ENCODE measurements around the gene CATSPER3.

Gene CATSPER3

GRCh38 chr5:135048286-135048685 lies 80.6 kb downstream of the CATSPER3 start:
- Histone ChIP-seq H3K4me3 (replicated peaks; ENCODE audit: insufficient read depth, low read length) (no peak overlapping the region), H3K27me3 (ENCODE audit: insufficient read depth, poor library complexity, severe bottlenecking) (no peaks in the 10 kb centered on the region), H3K27ac (replicated peaks) (no peak overlapping the region)
- TF ChIP-seq CTCF (IDR thresholded peaks at IDR 0.05; ENCODE audit: insufficient read depth, low read length) (no peak), GABPA (IDR thresholded peaks at IDR 0.05; ENCODE audit: low read depth) (no peak), REST (IDR thresholded peaks at IDR 0.05; ENCODE audit: insufficient replicate concordance, low read depth) (no peak), POLR2AphosphoS5 (IDR thresholded peaks at IDR 0.05; ENCODE audit: low read depth) (no peak), SPI1 (IDR thresholded peaks at IDR 0.05; ENCODE audit: borderline replicate concordance, low read depth) (no peak)
- DNase-seq (ENCODE audit: low read depth in 1 of 2, low spot score in 1 of 2): no peak

GRCh38 chr5:135048930-135049329 lies 81.2 kb downstream of the CATSPER3 start:
- no peak overlapping the region for H3K27ac ChIP-seq (replicated peaks)
- no peaks in the 10 kb centered on the region for H3K27me3 ChIP-seq (ENCODE audit: insufficient read depth, poor library complexity, severe bottlenecking)
- no peak for DNase-seq (ENCODE audit: low read depth in 1 of 2, low spot score in 1 of 2)
- no peak for TF ChIP-seq GABPA (IDR thresholded peaks at IDR 0.05; ENCODE audit: low read depth)
- TF ChIP-seq CTCF (IDR thresholded peaks at IDR 0.05; ENCODE audit: insufficient read depth, low read length): no peak
- TF ChIP-seq REST (IDR thresholded peaks at IDR 0.05; ENCODE audit: insufficient replicate concordance, low read depth): no peak
- no peak overlapping the region for H3K4me3 ChIP-seq (replicated peaks; ENCODE audit: insufficient read depth, low read length)

GRCh38 chr5:135050244-135050767 lies 82.6 kb downstream of the CATSPER3 start:
- DNase-seq (ENCODE audit: low read depth in 1 of 2, low spot score in 1 of 2): no peak
- Histone ChIP-seq H3K27me3 (ENCODE audit: insufficient read depth, poor library complexity, severe bottlenecking) (no peaks in the 10 kb centered on the region), H3K27ac (replicated peaks) (no peak overlapping the region), H3K4me3 (replicated peaks; ENCODE audit: insufficient read depth, low read length) (no peak overlapping the region)
- TF ChIP-seq REST (IDR thresholded peaks at IDR 0.05; ENCODE audit: insufficient replicate concordance, low read depth) (no peak), POLR2AphosphoS5 (IDR thresholded peaks at IDR 0.05; ENCODE audit: low read depth) (no peak)

GRCh38 chr5:135051399-135051798 lies 83.7 kb downstream of the CATSPER3 start:
- TF ChIP-seq SPI1 (IDR thresholded peaks at IDR 0.05; ENCODE audit: borderline replicate concordance, low read depth): no peak
- TF ChIP-seq POLR2AphosphoS5 (IDR thresholded peaks at IDR 0.05; ENCODE audit: low read depth): no peak
- TF ChIP-seq GABPA (IDR thresholded peaks at IDR 0.05; ENCODE audit: low read depth): no peak
- no peak for TF ChIP-seq REST (IDR thresholded peaks at IDR 0.05; ENCODE audit: insufficient replicate concordance, low read depth)
- TF ChIP-seq CTCF (IDR thresholded peaks at IDR 0.05; ENCODE audit: insufficient read depth, low read length): no peak
- DNase-seq (ENCODE audit: low read depth in 1 of 2, low spot score in 1 of 2): no peak
- H3K4me3 ChIP-seq (replicated peaks; ENCODE audit: insufficient read depth, low read length): no peak overlapping the region
- no peak overlapping the region for H3K27ac ChIP-seq (replicated peaks)
- H3K27me3 ChIP-seq (ENCODE audit: insufficient read depth, poor library complexity, severe bottlenecking): no peaks in the 10 kb centered on the region
